Activated CD8-positive, alpha-beta memory T cell treated with anti-CD3 and anti-CD28 coated beads for 36 hours (primary cell): ENCODE results near the gene UQCC3. TPM values are rescaled to one million over a fixed set of nuclear protein-coding genes. Genes with fewer than 3 reads are reported as not detected.

ENCODE experiments used
- CTCF ChIA-PET: fragments of 350-600 bp; sonication (Branson Sonifier 250); formaldehyde crosslinking; loops from one replicate; lab custom pipeline; 2021; ENCODE audit warnings: antibody characterized with exemption; lab: Charles Lee
- POLR2A ChIA-PET: fragments of 350-600 bp; sonication (Branson Sonifier 250); formaldehyde crosslinking; loops from one replicate; lab custom pipeline; 2021; ENCODE audit warnings: antibody characterized with exemption; lab: Charles Lee
- total RNA-seq, 2 experiments: library from RNA; stranded (reverse); gene quantifications; one replicate each; pipeline ENCODE4 v1.2.3, GENCODE V29; 2021

UQCC3 gene
- total RNA-seq, 2 experiments from 2014 or later = 5.3 to 6.0 TPM

GRCh38 chr11:62654297-62654696 is 17.2 kb upstream of the UQCC3 start:
- CTCF ChIA-PET = interaction anchor here (0.6 to 0.9 kb wide), 2 partner anchors 19 to 43 kb away, joined by 3 to 4 read pairs; no protein-coding TSS in a partner anchor
- POLR2A ChIA-PET = interaction anchor here (0.6 to 1.3 kb wide), 3 partner anchors 13 to 686 kb away, joined by 3 to 5 read pairs (median 4); no protein-coding TSS in a partner anchor

GRCh38 chr11:62656796-62657429 is 14.6 kb upstream of the UQCC3 start:
- POLR2A ChIA-PET = interaction anchor here (0.5 to 2.4 kb wide), 2 partner anchors 8 to 11 kb away, joined by 3 to 12 read pairs; partner anchors contain the start of genes C11orf98 and CSKMT
- CTCF ChIA-PET = interaction anchor here (0.9 to 1.2 kb wide), 2 partner anchors 9 to 12 kb away, joined by 3 read pairs; no protein-coding TSS in a partner anchor

- POLR2A ChIA-PET = interaction anchor here (0.5 to 4.0 kb wide), 34 partner anchors 9 to 997 kb away, joined by 3 to 45 read pairs (median 5); partner anchors contain the start of genes B3GAT3, EEF1G, EML3 and GANAB
- CTCF ChIA-PET = interaction anchor here (0.6 to 2.0 kb wide), 14 partner anchors 9 to 240 kb away, joined by 3 to 10 read pairs (median 4); partner anchors contain the start of genes B3GAT3, GANAB, INTS5 and TUT1
Measured at GRCh38 chr11:62664405-62665074, 6.9 kb upstream of the UQCC3 start.

GRCh38 chr11:62665075-62665598 is 6.3 kb upstream of the UQCC3 start, which contains the start of the genes C11orf98 and CSKMT:
TSS of gene C11orf98 (minus strand) at chr11:62665210. CDS start at chr11:62665169, 41 bp downstream.
TSS of gene CSKMT (plus strand) at chr11:62665312. CDS start at chr11:62665880, 568 bp downstream.
- ChIA-PET POLR2A (interaction anchor here (0.5 to 4.0 kb wide), 33 partner anchors 8 to 997 kb away, joined by 3 to 45 read pairs (median 5); partner anchors contain the start of genes B3GAT3, EEF1G, EML3 and GANAB), CTCF (interaction anchor here (0.6 to 2.0 kb wide), 13 partner anchors 9 to 241 kb away, joined by 3 to 10 read pairs (median 4); partner anchors contain the start of genes B3GAT3, GANAB, INTS5 and TUT1)

GRCh38 chr11:62665599-62666258 is 5.7 kb upstream of the UQCC3 start:
- ChIA-PET CTCF (interaction anchor here (0.6 to 2.0 kb wide), 12 partner anchors 8 to 241 kb away, joined by 3 to 10 read pairs (median 4); partner anchors contain the start of genes B3GAT3, GANAB, INTS5 and TUT1), POLR2A (interaction anchor here (0.7 to 4.0 kb wide), 29 partner anchors 8 to 190 kb away, joined by 3 to 45 read pairs (median 5); partner anchors contain the start of genes B3GAT3, EEF1G, EML3 and GANAB)

GRCh38 chr11:62666259-62666926 is 5.1 kb upstream of the UQCC3 start:
- ChIA-PET POLR2A (interaction anchor here (0.5 to 4.0 kb wide), 11 partner anchors 19 to 177 kb away, joined by 3 to 45 read pairs (median 7); partner anchors contain the start of genes B3GAT3, EEF1G, EML3 and GANAB), CTCF (interaction anchor here (1.0 to 2.0 kb wide), 5 partner anchors 12 to 75 kb away, joined by 3 to 10 read pairs (median 8); partner anchors contain the start of genes GANAB, INTS5, TUT1 and UBXN1)

GRCh38 chr11:62667460-62667859 is 4.0 kb upstream of the UQCC3 start:
- POLR2A ChIA-PET = interaction anchor here (1.0 to 4.0 kb wide), 3 partner anchors 20 to 76 kb away, joined by 3 to 45 read pairs (median 5); partner anchors contain the start of genes GANAB, MTA2 and TUT1
- CTCF ChIA-PET = interaction anchor here (0.5 to 1.6 kb wide), 4 partner anchors 56 to 243 kb away, joined by 3 to 4 read pairs (median 4); no protein-coding TSS in a partner anchor

GRCh38 chr11:62669420-62670161 is 1.9 kb upstream of the UQCC3 start:
- ChIA-PET CTCF (interaction anchor here (1.0 to 1.6 kb wide), 4 partner anchors 11 to 117 kb away, joined by 3 to 8 read pairs (median 4); partner anchors contain the start of gene INTS5), POLR2A (interaction anchor here (1.0 to 1.2 kb wide), 2 partner anchors 17 to 34 kb away, joined by 3 to 4 read pairs; partner anchors contain the start of gene INTS5)

- ChIA-PET CTCF (interaction anchor here (0.6 to 1.7 kb wide), 6 partner anchors 21 to 232 kb away, joined by 3 to 4 read pairs (median 3); partner anchors contain the start of gene TMEM179B), POLR2A (interaction anchor here (0.7 to 2.5 kb wide), 16 partner anchors 8 to 184 kb away, joined by 3 to 29 read pairs (median 6); partner anchors contain the start of genes GANAB, HNRNPUL2, INTS5 and MTA2)
Measured at GRCh38 chr11:62671236-62671607, 251 bp upstream of the UQCC3 start.

GRCh38 chr11:62673196-62673525 is 1.7 kb downstream of the UQCC3 start:
- POLR2A ChIA-PET = interaction anchor here (0.6 to 2.1 kb wide), 4 partner anchors 8 to 167 kb away, joined by 3 to 7 read pairs (median 5); partner anchors contain the start of genes C11orf98, CSKMT and INTS5
- CTCF ChIA-PET = interaction anchor here (0.7 to 1.6 kb wide), 8 partner anchors 8 to 271 kb away, joined by 3 to 4 read pairs (median 4); partner anchors contain the start of genes C11orf98 and CSKMT

GRCh38 chr11:62675415-62675814 is 3.9 kb downstream of the UQCC3 start:
- POLR2A ChIA-PET = interaction anchor here (0.6 to 2.2 kb wide), 2 partner anchors 10 to 30 kb away, joined by 3 to 8 read pairs; partner anchors contain the start of genes C11orf98 and CSKMT
- CTCF ChIA-PET = interaction anchor here (1.3 kb wide), 1 partner anchor 19 kb away, joined by 3 read pairs; no protein-coding TSS in a partner anchor

- CTCF ChIA-PET = interaction anchor here (0.5 to 1.7 kb wide), 4 partner anchors 17 to 111 kb away, joined by 3 to 5 read pairs (median 3); no protein-coding TSS in a partner anchor
- POLR2A ChIA-PET = interaction anchor here (0.7 to 2.2 kb wide), 2 partner anchors 12 to 77 kb away, joined by 3 to 8 read pairs; partner anchors contain the start of genes C11orf98, CSKMT and ZBTB3
Measured at GRCh38 chr11:62676698-62677097, 5.2 kb downstream of the UQCC3 start.

- POLR2A ChIA-PET = interaction anchor here (0.7 to 2.2 kb wide), 2 partner anchors 12 to 77 kb away, joined by 3 to 8 read pairs; partner anchors contain the start of genes C11orf98, CSKMT and ZBTB3
Measured at GRCh38 chr11:62677156-62677555, 5.7 kb downstream of the UQCC3 start.

GRCh38 chr11:62677714-62678113 is 6.2 kb downstream of the UQCC3 start:
- CTCF ChIA-PET = interaction anchor here (1.7 kb wide), 1 partner anchor 16 kb away, joined by 5 read pairs; no protein-coding TSS in a partner anchor
- POLR2A ChIA-PET = no interaction called here

More at GRCh38 chr11:62677156-62677555, 5.7 kb downstream of the UQCC3 start:
- CTCF ChIA-PET = interaction anchor here (0.9 to 1.7 kb wide), 3 partner anchors 17 to 111 kb away, joined by 3 to 5 read pairs (median 3); no protein-coding TSS in a partner anchor

GRCh38 chr11:62678433-62678769 is 6.9 kb downstream of the UQCC3 start:
- ChIA-PET CTCF (interaction anchor here (1.1 kb wide), 1 partner anchor 13 kb away, joined by 4 read pairs; the partner anchor contains the start of genes C11orf98 and CSKMT), POLR2A (interaction anchor here (1.8 kb wide), 1 partner anchor 14 kb away, joined by 5 read pairs; the partner anchor contains the start of genes C11orf98 and CSKMT)
